T-helper 9 cell (primary cell): ENCODE measurements around the gene PRSS27.

Experiments
- DNase-seq: peaks from one replicate; pipeline ENCODE4 v3.0.0-alpha.2; 2020
- total RNA-seq, 2 donors: gene quantifications; one replicate each; lab custom pipeline; 2026; lab: John Stamatoyannopoulos, UW

The PRSS27 gene
- total RNA-seq = 0.24 to 0.91 reads per million in 2 donors

DNA sequence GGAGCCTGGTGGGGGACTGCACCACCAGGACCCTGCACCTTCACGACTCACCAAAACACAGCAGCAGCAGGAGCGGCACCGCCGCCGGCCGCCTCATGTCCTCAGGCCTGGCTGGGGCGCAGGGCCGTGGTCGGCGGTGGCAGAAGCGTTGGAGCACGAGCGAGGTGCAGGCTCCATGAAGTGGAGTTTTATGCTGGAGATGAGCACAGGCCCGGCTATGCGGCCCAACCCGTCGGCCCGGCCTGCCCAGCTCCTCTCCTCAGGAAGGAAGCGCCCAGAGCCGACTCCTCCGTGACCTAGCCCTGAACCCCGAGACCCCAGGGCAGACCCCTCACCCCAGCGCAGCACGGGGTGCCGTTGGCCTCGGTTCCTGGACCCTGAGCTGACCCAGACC is at the start of gene PRSS27:
PRSS27 (minus strand) TSS at position 161 of the 394 bp plus-strand sequence; CDS start at position 97, 64 bp downstream.
- DNase-seq = no peak

DNA sequence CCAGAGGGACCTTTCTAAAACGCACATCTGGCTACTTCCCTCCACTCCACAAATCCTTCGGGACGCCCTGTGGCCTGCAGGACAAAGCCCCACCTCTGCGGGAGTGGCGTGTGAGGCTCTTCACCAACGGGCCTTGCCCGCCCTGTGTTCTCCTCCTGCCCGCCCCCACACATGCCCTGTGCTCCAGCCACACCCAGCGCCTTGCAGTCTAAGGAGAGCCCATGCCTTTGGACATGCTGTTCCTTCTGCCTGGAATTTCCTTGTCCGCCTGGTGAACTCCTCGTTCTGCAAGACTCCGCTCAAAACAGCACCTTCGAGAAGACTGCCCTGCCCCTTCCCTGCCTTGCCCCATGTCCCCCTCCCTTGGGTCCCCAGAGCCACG is 49.6 kb upstream of the PRSS27 start:
- DNase-seq = no peak

DNA sequence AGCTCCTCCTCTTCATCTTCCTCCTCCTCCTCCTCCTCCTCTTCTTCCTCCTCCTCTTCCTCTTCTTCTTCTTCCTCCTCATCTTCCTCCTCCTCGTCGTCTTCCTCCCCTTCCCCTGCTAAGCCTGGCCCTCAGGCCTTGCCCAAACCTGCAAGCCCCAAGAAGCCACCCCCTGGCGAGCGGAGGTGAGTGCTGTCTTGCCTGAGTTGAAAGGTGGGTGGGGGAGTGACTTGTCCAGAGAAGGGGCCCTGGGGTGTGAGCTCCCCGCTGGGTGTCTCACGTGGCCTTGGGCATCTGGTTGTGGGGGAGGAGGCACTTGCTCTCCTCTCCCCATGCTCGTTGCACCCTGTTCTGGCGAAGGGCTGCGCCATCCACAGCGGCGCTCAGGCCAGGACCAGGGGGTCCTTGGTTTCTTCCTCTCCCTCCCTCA is 49.1 kb upstream of the PRSS27 start:
- no peak for DNase-seq

DNA sequence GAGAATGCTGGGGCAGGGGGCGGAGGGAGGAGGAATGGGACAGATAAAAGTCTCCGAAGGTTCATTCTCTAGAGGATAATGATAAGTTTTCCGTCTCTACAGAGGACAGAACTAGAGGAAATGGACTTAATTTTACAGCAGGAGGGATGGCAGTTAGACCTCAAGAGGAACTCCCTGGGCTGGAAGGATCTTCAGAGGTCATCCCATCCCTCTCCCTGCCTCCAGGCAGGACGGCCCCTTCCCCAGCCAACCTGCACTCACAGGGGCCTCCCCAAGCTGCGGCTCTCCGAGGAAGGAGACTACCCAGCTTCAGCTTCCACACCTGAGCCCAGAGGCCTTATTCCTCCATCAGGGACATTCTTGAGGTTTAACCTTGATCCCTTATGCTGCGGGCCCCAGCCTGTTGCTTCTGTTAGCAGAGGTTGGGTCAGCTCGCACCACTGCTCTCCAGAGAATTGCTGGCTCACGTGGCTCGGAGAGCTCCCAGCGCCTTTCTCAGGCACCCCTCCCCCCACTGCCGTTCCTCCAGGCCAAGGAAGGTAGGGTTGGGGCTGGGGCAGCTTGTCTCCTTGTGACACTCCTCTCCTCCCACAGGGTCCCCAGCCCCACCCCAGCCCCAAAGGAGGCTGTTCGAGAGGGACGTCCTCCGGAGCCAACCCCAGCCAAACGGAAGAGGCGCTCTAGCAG is 48.5 kb upstream of the PRSS27 start:
- no peak for DNase-seq

DNA sequence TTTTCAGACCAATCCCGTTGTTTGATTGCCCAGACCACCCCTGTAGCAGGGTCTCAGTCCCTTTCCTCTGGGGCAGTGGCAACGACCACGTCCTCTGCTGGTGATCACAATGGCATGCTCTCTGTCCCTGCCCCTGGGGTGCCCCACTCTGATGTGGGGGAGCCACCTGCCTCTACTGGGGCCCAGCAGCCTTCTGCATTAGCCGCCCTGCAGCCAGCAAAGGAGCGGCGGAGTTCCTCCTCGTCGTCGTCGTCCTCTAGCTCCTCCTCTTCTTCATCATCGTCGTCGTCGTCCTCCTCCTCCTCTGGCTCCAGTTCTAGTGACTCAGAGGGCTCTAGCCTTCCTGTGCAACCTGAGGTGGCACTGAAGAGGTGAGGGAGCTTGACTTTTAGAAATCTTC is 47.9 kb upstream of the PRSS27 start:
- DNase-seq = no peak

DNA sequence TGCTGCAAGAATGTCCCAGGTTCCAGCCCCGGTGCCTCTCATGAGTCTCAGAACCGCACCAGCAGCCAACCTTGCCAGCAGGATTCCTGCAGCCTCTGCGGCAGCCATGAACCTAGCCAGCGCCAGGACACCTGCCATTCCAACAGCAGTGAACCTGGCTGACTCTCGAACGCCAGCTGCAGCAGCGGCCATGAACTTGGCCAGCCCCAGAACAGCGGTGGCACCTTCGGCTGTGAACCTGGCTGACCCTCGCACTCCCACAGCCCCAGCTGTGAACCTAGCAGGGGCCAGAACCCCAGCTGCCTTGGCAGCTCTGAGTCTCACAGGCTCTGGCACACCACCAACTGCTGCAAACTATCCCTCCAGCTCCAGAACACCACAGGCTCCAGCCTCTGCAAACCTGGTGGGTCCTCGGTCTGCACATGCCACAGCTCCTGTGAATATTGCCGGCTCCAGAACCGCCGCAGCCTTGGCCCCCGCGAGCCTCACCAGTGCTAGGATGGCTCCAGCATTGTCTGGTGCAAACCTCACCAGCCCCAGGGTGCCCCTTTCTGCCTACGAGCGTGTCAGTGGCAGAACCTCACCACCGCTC is 47.2 kb upstream of the PRSS27 start:
- no peak for DNase-seq

DNA sequence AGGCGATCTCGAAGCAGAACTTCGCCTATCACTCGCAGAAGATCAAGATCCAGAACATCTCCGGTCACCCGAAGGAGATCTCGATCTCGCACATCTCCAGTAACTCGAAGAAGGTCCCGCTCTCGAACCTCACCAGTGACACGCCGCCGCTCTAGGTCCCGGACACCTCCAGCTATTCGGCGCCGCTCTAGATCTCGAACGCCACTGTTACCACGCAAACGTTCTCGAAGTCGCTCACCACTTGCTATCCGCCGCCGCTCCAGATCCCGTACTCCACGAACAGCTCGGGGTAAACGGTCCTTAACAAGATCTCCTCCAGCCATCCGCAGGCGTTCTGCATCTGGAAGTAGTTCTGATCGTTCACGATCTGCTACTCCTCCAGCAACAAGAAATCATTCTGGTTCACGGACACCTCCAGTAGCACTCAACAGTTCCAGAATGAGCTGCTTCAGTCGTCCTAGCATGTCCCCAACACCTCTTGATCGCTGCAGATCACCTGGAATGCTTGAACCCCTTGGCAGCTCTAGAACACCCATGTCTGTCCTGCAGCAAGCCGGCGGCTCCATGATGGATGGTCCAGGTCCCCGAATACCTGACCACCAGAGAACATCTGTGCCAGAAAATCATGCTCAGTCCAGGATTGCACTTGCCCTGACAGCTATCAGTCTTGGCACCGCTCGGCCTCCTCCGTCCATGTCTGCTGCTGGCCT is 46.6 kb upstream of the PRSS27 start:
- DNase-seq = no peak

DNA sequence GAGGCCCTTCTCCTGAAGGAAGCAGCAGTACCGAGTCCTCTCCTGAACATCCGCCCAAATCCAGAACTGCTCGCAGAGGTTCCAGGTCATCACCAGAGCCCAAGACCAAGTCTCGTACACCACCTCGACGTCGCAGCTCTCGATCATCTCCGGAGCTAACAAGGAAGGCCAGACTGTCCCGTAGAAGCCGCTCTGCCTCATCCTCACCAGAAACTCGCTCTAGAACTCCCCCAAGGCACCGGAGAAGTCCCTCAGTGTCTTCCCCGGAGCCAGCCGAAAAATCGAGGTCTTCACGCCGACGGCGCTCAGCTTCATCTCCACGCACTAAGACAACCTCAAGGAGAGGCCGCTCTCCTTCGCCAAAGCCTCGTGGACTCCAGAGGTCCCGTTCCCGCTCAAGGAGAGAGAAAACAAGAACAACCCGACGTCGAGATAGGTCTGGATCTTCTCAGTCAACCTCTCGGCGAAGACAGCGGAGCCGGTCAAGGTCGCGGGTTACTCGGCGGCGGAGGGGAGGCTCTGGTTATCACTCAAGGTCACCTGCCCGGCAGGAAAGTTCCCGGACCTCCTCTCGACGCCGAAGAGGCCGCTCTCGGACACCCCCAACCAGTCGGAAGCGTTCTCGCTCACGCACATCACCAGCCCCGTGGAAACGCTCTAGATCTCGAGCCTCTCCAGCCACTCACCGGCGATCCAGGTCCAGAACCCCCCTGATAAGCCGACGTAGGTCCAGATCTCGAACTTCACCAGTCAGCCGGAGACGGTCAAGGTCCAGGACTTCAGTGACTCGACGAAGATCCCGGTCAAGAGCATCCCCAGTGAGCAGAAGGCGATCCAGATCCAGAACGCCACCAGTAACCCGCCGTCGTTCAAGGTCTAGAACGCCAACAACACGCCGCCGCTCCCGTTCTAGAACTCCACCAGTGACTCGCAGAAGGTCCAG is 45.7 kb upstream of the PRSS27 start:
- no peak for DNase-seq

DNA sequence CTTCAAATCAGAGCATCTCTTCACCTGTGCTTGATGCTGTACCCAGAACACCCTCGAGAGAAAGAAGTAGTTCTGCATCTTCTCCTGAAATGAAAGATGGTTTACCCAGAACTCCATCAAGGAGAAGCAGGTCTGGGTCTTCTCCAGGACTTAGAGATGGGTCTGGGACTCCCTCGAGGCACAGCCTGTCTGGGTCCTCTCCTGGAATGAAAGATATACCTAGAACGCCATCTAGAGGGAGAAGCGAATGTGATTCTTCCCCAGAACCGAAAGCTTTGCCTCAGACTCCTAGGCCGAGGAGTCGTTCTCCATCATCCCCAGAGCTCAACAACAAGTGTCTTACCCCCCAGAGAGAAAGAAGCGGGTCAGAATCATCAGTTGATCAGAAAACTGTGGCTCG is 44.7 kb upstream of the PRSS27 start:
- no peak for DNase-seq

DNA sequence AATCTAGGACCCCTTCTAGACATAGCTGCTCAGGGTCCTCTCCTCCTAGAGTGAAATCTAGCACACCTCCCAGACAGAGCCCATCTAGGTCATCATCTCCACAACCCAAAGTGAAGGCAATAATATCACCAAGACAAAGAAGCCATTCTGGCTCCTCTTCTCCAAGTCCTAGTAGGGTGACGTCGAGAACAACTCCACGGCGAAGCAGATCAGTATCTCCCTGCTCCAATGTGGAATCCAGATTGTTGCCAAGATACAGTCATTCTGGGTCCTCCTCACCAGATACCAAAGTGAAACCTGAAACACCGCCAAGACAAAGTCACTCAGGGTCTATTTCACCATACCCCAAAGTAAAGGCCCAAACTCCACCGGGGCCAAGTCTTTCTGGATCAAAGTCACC is 43.1 kb upstream of the PRSS27 start:
- DNase-seq = no peak

DNA sequence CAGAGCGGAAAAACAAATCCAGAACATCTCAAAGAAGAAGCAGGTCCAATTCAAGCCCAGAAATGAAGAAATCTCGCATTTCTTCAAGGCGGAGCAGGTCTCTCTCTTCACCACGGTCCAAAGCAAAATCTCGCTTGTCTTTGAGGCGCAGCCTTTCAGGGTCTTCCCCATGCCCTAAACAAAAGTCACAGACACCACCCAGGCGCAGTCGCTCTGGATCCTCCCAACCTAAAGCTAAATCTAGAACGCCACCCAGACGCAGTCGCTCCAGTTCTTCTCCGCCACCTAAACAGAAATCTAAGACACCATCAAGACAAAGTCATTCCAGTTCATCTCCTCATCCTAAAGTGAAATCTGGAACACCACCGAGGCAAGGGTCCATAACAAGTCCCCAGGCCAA is 42.7 kb upstream of the PRSS27 start:
- no peak for DNase-seq

DNA sequence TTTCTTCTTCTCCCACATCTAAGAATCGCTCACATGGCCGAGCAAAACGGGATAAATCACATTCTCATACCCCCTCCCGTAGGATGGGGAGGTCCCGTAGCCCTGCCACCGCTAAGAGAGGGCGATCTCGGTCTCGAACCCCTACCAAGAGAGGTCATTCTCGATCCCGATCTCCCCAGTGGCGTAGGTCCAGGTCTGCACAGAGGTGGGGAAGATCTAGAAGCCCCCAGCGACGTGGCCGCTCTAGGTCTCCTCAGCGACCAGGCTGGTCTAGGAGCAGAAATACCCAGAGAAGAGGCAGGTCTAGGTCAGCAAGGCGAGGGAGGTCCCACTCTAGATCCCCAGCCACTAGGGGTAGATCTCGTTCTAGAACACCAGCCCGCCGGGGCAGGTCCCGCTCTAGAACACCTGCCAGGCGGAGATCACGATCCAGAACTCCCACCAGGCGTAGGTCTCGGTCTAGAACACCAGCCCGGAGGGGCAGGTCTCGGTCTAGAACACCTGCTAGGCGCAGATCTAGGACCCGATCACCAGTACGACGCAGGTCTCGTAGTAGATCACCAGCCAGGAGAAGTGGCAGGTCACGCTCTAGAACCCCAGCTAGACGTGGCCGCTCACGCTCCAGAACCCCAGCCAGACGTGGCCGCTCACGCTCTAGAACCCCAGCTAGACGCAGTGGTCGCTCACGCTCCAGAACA is 42.0 kb upstream of the PRSS27 start:
- DNase-seq = no peak

DNA sequence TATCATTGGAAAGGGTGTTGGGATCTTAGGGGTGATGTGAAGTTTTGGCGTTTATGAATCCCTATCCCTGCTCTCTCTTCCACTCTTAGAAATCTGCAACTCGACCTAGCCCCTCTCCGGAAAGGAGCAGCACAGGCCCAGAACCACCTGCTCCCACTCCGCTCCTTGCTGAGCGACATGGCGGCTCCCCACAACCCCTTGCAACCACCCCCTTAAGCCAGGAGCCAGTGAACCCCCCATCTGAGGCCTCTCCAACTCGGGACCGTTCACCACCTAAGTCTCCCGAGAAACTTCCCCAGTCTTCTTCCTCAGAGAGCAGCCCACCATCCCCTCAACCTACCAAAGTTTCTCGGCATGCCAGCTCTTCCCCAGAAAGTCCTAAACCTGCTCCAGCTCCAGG is 41.4 kb upstream of the PRSS27 start:
- DNase-seq = no peak

DNA sequence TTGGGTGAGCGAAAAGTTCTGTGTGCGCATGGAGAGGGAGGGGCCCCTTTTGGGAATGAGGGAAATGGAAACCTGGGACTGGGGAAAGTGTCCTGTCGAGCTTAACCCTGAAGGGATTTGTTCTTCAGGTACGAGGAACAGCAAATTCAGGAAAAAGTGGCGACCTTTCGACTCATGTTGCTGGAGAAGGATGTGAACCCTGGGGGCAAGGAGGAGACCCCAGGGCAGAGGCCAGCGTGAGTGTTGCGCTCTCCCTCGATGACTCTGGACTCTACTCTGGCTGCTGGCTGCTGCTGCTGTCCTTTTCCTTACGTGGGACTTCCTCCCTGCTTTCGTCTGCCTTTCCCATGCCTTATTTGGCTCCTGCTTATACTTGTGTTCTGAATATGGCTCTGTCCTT is 37.3 kb upstream of the PRSS27 start:
- DNase-seq = no peak

DNA sequence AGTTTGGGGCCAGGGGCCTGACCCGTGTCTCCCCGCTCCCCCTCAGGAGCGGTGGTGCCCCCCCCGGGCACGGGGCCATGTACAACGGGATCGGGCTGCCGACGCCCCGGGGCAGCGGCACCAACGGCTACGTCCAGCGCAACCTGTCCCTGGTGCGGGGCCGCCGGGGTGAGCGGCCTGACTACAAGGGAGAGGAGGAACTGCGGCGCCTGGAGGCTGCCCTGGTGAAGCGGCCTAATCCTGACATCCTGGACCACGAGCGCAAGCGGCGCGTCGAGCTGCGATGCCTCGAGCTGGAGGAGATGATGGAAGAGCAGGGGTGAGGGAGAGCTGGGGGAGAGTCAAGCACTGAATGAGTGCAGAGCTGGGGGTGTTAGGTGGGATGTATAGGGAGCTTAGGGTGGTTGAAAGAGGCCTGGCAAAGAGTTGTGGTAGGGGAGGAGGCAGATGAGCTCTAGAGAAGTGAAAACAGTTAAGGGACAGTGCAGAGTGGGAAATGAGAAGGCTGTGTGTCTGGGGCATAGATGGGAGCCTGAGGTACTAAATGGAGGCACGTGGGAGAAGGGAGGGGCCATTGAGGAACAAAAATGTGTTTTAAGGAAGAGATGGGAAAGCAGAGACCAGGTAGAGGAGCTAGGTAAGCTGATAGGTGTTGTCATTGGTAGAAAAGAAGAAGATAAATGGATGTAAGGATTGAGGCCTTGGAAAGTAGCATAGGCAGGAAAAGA is 36.4 kb upstream of the PRSS27 start:
- DNase-seq = no peak

DNA sequence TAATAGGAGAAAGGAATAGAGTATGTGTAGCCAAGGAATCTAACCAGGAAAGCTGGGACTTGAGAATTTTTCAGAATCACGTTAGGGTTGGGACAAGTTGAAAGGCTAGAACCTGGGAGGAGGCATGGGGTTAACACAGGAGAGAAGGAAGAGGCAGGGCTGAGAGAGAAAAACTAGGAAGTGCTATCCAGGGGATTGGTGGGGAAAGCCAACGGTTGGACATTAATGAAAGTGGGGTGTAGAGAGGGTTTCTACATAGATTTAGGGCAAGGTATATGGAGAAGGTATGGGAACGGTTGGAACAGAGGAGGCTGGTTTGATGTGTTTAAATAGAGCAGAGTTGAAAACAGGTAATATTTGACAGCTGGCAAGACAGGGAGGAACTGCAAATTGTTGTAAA is 35.1 kb upstream of the PRSS27 start:
- no peak for DNase-seq

DNA sequence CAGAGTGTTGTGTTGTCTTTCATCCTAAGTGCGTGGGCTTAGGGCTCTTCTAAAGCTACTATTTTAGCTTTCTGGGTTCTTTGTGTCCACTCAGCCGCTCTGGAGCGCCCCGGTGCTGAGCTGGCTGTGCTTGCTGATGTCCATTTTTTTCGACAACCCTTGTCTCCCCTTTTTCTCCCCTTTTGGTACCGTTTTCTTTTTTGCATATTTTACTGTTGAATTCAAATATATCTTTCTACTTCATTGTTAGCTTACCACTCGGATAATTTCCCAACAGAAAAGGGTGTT is 33.7 kb upstream of the PRSS27 start:
- DNase-seq = no peak

DNA sequence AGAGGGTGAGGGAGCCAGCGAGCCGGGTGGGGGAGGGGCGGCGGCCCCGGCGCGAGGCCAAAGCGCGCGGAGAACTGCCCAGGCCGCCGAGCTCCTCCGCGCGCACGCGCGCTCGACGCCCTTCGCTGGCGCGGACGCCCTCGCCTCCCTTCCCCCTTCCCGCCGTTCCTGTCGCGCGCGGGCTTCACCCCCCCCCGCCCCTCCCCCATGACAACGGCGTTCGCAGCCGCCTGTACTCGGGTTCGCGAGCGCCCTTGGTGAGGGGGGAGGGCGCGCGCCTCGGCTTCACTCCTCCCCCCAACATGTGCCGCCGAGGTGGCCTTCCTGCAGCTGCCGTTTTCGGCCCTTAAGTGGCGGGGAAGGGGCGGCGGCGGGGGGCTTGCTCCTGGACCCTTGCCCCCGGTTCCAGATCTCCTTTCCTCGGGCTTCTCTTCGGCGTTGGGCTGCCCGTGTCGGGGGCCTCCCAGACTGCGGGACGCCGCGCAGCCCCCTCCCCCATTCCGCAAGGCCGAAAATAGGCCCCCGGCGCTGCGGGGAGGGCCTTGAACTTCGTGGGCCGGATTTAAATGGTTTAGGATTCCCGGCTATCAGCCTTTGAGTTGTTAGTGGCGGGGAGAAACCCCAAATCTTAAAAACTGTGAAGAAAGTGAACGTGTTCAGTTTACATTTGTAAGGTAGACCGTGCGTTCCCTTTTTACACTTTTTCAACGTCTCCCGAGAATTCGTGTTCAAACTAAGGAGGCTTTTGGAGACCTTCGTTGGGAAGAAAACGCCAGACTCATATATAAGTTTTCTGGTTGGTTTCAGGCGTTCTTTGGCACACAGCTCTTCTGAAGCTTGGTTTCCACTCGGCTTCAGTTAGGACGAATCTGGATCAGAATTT is 33.1 kb upstream of the PRSS27 start:
- no peak for DNase-seq

DNA sequence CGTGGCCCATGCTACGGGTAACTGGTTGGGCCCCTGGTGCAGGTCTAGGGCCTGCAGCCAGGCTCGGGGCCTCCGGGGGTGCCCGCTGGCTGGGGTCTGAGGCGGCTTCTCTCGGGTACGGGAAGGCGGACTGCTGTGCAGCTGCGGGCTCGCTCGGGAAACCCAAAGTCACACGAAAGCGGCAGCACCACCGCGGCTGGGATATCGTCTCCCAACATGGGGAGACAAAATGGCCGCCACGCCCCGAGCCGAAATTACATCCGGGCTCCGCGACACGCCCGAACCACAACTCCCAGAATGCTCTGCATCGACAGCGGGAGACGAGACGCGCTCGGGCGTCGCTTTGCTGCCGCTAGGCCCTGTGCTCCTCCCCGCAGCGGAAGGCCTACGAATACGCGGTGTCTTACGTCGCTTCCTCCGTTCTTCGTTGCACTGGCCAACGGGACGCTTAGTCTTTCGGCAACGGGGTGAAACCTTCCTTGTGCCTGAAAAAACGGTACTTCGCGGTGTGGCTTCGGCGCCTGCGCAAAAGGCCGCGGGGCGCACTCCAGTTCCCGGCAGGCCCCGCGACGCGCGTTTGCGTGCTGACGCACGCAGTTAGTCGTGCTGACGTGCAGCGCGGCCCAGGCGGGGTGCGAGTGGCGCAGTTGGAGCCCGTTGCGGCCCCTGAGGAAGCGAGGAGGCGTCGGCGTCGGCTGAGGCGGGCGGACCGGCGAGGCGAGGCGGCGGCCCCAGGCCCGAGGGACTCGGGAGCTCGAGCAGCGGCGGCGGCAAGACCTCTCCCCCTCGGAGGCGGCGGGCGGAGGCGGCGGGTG is 32.2 kb upstream of the PRSS27 start, which contains the start of gene SRRM2:
SRRM2 (plus strand) TSS at position 604 of the 815 bp plus-strand sequence. CDS start 3,727 bp downstream, outside the sequence.
- peak; percentile 87 for DNase-seq

DNA sequence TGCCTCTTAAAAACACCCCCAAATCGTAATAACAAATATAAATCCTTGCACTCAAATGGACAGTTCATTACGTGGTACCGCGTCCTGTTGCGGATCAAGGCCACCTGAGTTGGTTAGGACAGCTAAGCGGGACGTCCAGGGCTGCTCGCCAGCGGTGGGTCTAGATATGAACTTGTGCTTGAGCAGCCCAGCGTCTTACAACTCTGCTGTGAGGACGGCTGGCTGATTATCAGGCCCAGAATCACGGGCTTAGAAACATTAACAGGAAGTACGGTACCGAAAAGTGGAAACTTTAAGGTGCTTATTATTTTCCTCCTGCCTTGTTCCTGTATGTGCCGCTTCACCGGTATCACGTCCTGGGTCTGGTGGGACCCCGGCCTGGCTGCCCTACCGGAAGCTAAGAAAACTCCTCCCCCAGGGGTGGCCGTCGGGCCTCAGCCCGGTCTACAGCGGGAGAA is 31.6 kb upstream of the PRSS27 start:
- DNase-seq = no peak
